CD8-positive, alpha-beta memory T cell (primary cell): ENCODE results near the gene MBD5. TPM values are rescaled to one million over a fixed set of nuclear protein-coding genes. Genes with fewer than 3 reads are reported as not detected.
A peak's percentile ranks its signal among the peaks of the same experiment; 100 is the strongest.

Experiments
- CTCF ChIA-PET: fragments of 350-600 bp; sonication (Branson Sonifier 250); formaldehyde crosslinking; loops from one replicate; lab custom pipeline; 2021; ENCODE audit warnings: antibody characterized with exemption; lab: Charles Lee
- POLR2A ChIA-PET: fragments of 350-600 bp; sonication (Branson Sonifier 250); formaldehyde crosslinking; loops from one replicate; lab custom pipeline; 2021; ENCODE audit warnings: antibody characterized with exemption; lab: Charles Lee
- DNase-seq, 5 donors: peaks; one replicate each; pipeline versions ENCODE4 v3.0.0 to v3.0.0-alpha.2; 2020 to 2022; ENCODE audit warnings: mixed read lengths in 1 of 5
- H3K27ac ChIP-seq: one replicate; pipeline ENCODE4 v1.7.0; 2013; ENCODE audit warnings: low read depth, mild to moderate bottlenecking, low read length, moderate library complexity
- H3K27me3 ChIP-seq: 2 replicates; pipeline ENCODE4 v1.7.0; 2013; ENCODE audit warnings: low read length, mild to moderate bottlenecking; ENCODE audit not compliant: insufficient read depth, poor library complexity, severe bottlenecking
- H3K36me3 ChIP-seq: 2 replicates; pipeline ENCODE4 v1.7.0; 2013; ENCODE audit warnings: mild to moderate bottlenecking, low read length, moderate library complexity; ENCODE audit not compliant: insufficient read depth
- H3K4me1 ChIP-seq: 2 replicates; pipeline ENCODE4 v1.7.0; 2013; ENCODE audit warnings: mild to moderate bottlenecking, low read length, moderate library complexity; ENCODE audit not compliant: insufficient read depth
- H3K4me3 ChIP-seq: 2 replicates; pipeline ENCODE4 v1.7.0; 2013; ENCODE audit warnings: mild to moderate bottlenecking, low read length
- H3K9me3 ChIP-seq: 2 replicates; pipeline ENCODE4 v1.7.0; 2013; ENCODE audit warnings: mild to moderate bottlenecking, low read length
- H3K27ac Mint-ChIP-seq, 8 donors: one replicate each; pipeline ENCODE4 v1.8.0; 2020 to 2021; ENCODE audit warnings: mixed read lengths in 8 of 8, mild to moderate bottlenecking in 6 of 8, inconsistent platforms in 3 of 8, moderate library complexity in 3 of 8
- H3K27me3 Mint-ChIP-seq, 2 donors: one replicate each; pipeline ENCODE4 v1.8.0; 2020 to 2021; ENCODE audit warnings: mixed read lengths in 2 of 2, mild to moderate bottlenecking in 1 of 2, moderate library complexity in 1 of 2
- H3K36me3 Mint-ChIP-seq, 3 donors: one replicate each; pipeline ENCODE4 v1.8.0; 2020 to 2021; ENCODE audit warnings: mixed read lengths in 3 of 3, inconsistent platforms in 1 of 3, mild to moderate bottlenecking in 1 of 3
- H3K4me1 Mint-ChIP-seq, 3 donors: one replicate each; pipeline ENCODE4 v1.8.0; 2020 to 2021; ENCODE audit warnings: mixed read lengths in 3 of 3, inconsistent platforms in 1 of 3, mild to moderate bottlenecking in 1 of 3
- H3K4me3 Mint-ChIP-seq, 7 donors: one replicate each; pipeline ENCODE4 v1.8.0; 2020 to 2021; ENCODE audit warnings: mixed read lengths in 7 of 7, mild to moderate bottlenecking in 6 of 7, moderate library complexity in 4 of 7, inconsistent platforms in 2 of 7
- H3K9me3 Mint-ChIP-seq, 5 donors: one replicate each; pipeline ENCODE4 v1.8.0; 2020 to 2022; ENCODE audit warnings: mixed read lengths in 5 of 5, mild to moderate bottlenecking in 3 of 5, moderate library complexity in 2 of 5, inconsistent platforms in 1 of 5
- polyA plus RNA-seq: library from polyadenylated mRNA; unstranded; fragments of 300-500 nt; fragmentation: Illumina TruSeq; gene quantifications from one replicate; pipeline ENCODE4 v1.2.3, GENCODE V29; 2021
- total RNA-seq, 2 experiments: library from RNA; stranded (reverse); gene quantifications; one replicate each; pipeline ENCODE4 v1.2.3, GENCODE V29; 2021

The MBD5 gene
- total and polyA plus RNA-seq, 3 experiments from 2014 or later, result 15.2 to 18.3 (median 16.9) TPM

DNA sequence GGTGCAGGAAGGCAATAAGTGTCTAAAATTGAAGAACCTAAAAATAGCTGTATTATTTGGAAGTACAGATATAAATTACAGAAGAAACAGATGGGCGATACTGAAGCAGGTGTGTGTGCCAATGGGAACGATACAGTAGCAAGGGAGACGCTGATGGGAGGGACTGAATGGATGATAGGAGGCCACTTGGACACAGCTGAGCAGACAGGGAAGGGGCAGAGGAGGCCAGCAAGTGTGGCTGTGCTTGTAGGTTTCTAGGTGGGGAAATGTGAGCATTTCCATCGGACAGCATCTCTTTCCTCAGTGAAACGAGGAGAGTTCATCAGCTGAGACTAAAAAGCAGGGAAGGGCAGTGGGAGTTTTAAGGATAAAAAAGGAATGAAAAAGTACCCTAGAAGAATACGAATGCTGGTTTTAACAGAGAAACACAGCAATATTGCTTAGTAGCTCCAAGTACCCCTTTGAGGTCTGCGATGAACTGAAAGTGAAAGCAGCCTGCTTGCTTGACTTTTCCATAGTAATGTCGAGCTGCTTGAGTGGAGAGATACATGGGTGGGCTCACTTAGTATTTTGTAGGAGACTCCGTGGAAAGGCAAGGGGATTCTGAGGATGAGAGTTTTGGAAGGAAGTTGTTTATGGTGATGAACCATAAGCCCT, 531.9 kb downstream of the MBD5 start:
- Histone ChIP-seq H3K36me3 (no peaks in the 10 kb centered on the region), H3K4me3 (peak overlapping the region; percentile 82), H3K4me1 (peaks cover 8% of the 10 kb centered on the region), H3K9me3 (no peaks in the 10 kb centered on the region), H3K27me3 (no peaks in the 10 kb centered on the region), H3K27ac (peak overlapping the region; percentile 45)
- H3K27me3 Mint-ChIP-seq, result no peaks in the 10 kb centered on the region
- H3K4me1 Mint-ChIP-seq, result peaks cover 0 to 3% (median 3%) of the 10 kb centered on the region in 3 donors
- H3K27ac Mint-ChIP-seq, result no peak overlapping the region
- ChIA-PET CTCF (interaction anchor here (1.5 to 2.2 kb wide), 4 partner anchors 15 to 91 kb away, joined by 5 to 12 read pairs (median 8); no protein-coding TSS in a partner anchor), POLR2A (interaction anchor here (0.5 to 1.3 kb wide), 7 partner anchors 8 to 532 kb away, joined by 3 to 6 read pairs (median 3); partner anchors contain the start of gene MBD5)
- peak in 3 of 5 donors; percentile 14 to 48 (median 34) for DNase-seq
- H3K36me3 Mint-ChIP-seq, result no peaks in the 10 kb centered on the region
- H3K9me3 Mint-ChIP-seq, result no peaks in the 10 kb centered on the region
- H3K4me3 Mint-ChIP-seq, result no peak overlapping the region

DNA sequence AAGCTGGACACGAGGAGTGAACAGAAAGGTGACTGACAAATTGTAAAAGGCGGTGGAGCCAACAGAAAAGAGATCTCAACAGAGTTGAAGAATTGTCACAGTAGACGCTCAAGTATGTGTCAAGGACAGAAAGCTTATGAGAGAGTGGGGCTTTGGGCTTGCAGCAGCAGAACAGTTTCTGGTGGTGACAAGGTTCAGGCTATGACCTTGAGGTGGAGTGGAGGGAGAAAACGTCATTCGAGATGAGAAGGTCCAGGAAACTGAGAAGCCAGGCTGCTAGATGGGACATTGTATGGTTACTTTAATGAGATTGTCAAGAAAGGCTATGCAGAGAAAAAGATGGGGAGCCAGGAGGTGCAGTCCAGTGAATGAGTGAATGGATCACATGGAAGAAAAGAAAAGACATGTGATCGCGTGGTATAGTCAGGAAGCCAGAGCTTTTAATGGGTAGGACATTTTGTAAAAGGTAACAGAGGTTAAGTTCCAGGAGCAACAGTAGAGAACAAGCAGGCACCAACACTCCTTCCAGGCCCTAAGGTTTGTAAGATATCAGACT, 532.5 kb downstream of the MBD5 start:
- Histone ChIP-seq H3K4me1 (peaks cover 8% of the 10 kb centered on the region), H3K27ac (peak overlapping the region; percentile 45), H3K27me3 (no peaks in the 10 kb centered on the region), H3K9me3 (no peaks in the 10 kb centered on the region), H3K36me3 (no peaks in the 10 kb centered on the region), H3K4me3 (peak overlapping the region; percentile 82)
- Mint-ChIP-seq H3K27ac (no peak overlapping the region), H3K4me1 (peaks cover 0 to 3% (median 3%) of the 10 kb centered on the region in 3 donors), H3K9me3 (peaks cover 0 to 3% (median 0%) of the 10 kb centered on the region in 5 donors), H3K4me3 (no peak overlapping the region), H3K36me3 (peaks cover 0 to 4% (median 0%) of the 10 kb centered on the region in 3 donors), H3K27me3 (no peaks in the 10 kb centered on the region)
- CTCF ChIA-PET, result interaction anchor here (1.5 to 2.2 kb wide), 4 partner anchors 15 to 90 kb away, joined by 5 to 12 read pairs (median 8); no protein-coding TSS in a partner anchor
- no peak for DNase-seq
- POLR2A ChIA-PET, result interaction anchor here (1.0 to 1.3 kb wide), 4 partner anchors 26 to 532 kb away, joined by 3 to 6 read pairs (median 4); partner anchors contain the start of gene MBD5

DNA sequence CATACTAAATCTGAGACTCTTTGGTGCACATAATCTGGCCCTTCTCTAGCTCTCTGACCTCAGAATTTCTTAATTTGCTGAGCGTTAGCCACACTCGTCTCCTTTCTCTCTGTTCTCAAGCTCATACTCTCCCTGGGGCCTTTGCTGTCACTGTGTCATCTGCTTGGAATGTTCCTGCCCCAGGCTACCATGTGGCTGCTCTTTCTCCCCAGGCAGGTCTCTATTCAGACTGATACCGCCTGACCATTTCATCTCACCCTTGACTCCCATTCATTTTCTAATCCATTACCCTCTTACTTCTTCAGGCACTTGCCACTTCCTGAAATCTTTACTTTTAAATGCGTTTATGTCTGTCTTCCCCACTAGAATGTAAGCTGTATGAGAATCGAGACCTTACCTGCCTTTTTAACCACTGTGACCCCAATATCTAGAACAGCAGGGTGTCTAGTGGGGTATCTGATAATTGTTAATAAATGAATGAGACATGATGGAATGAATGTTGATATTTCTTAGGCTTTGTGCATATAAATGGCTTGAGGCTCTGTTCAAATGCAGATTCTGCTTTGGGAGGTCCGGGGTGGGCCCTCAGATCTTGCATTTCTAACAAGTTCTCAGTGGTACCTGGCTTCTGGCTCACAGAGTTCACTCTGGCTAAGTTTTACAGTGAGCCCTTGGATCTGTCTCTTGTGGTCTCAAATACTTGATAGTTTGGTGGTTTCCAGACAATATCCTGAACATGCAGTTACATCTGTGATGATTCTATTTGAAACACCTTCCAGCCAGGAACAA, 533.8 kb downstream of the MBD5 start:
- Mint-ChIP-seq H3K36me3 (peaks cover 0 to 4% (median 0%) of the 10 kb centered on the region in 3 donors), H3K9me3 (peaks cover 0 to 3% (median 0%) of the 10 kb centered on the region in 5 donors), H3K4me3 (no peak overlapping the region), H3K27me3 (no peaks in the 10 kb centered on the region), H3K4me1 (peaks cover 0 to 3% (median 3%) of the 10 kb centered on the region in 3 donors), H3K27ac (no peak overlapping the region)
- ChIA-PET POLR2A (interaction anchor here (1.3 kb wide), 1 partner anchor 89 kb away, joined by 4 read pairs; no protein-coding TSS in a partner anchor), CTCF (interaction anchor here (2.2 kb wide), 1 partner anchor 16 kb away, joined by 7 read pairs; no protein-coding TSS in a partner anchor)
- no peaks in the 10 kb centered on the region for H3K36me3 ChIP-seq
- H3K27ac ChIP-seq, result no peak overlapping the region
- no peak overlapping the region for H3K4me3 ChIP-seq
- no peaks in the 10 kb centered on the region for H3K27me3 ChIP-seq
- peaks cover 8% of the 10 kb centered on the region for H3K4me1 ChIP-seq
- DNase-seq, result no peak
- no peaks in the 10 kb centered on the region for H3K9me3 ChIP-seq

DNA sequence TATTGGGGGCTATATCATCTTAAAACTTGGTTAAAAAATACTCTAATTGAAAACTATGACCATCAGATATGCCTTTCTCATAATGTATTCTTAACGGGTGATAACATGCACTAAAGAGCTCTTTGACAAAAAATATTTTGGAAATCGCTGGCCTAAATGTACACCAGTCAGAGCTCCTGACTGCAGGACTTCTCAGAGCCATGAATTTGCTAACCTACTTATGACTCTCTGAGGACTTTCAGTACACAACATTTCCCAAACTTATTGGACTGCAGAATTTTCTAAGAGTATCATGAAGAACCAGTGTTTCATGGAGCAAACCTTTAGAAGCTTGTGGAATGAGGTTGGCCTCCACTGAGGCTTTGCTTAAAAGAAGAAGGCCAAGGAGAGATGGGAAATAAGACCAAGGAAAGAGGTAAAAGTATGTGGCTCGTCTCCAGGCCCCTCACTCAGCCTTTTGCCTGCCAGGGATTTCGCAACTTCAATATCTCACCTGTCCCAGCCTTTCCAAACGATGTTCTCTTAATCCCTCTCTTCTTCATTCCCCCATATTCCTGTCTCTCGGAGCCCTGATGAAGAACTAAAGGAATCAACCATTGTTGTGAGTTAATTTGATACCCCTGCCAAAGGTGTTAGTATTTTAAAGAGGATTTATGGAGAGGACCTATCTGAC, 534.9 kb downstream of the MBD5 start:
- peaks cover 8% of the 10 kb centered on the region for H3K4me1 ChIP-seq
- no peak overlapping the region for H3K4me3 ChIP-seq
- Mint-ChIP-seq H3K27me3 (no peaks in the 10 kb centered on the region), H3K9me3 (peaks cover 0 to 3% (median 0%) of the 10 kb centered on the region in 5 donors), H3K4me1 (peaks cover 0 to 3% (median 3%) of the 10 kb centered on the region in 3 donors), H3K27ac (no peak overlapping the region), H3K4me3 (peak overlapping the region in 2 of 7 donors; percentile 8 to 32), H3K36me3 (peaks cover 0 to 4% (median 0%) of the 10 kb centered on the region in 3 donors)
- no peaks in the 10 kb centered on the region for H3K27me3 ChIP-seq
- ChIA-PET POLR2A (no interaction called here), CTCF (no interaction called here)
- no peak for DNase-seq
- H3K36me3 ChIP-seq, result no peaks in the 10 kb centered on the region
- H3K27ac ChIP-seq, result no peak overlapping the region
- H3K9me3 ChIP-seq, result no peaks in the 10 kb centered on the region

DNA sequence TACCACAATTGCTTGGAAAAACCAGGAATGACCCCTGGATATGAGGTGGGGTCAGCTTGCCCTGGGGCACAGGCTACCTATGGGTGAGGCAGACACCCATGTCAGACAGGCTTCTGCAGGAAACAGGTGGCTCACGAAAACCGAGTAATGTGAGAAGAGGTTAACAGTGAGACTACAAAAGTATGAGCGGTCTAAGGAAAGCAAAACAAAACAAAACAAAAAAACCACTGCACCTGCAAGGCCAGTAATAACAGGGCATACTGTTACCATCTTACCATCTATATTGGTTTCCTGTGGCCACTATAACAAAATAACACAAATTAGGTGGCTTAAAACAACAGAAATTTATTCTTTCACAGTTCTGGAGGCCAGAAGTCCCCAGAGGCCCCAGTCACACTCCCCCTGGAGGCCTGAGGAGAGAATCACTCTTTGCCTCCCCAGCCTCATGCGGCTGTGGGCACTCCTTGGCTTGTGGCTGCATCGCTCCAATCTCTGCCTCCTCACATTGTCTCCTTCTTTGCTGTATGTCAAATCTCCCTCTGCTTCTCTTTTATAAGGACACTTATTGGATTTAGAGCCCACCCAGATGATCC, 537.0 kb downstream of the MBD5 start:
- Histone ChIP-seq H3K36me3 (no peaks in the 10 kb centered on the region), H3K27ac (no peak overlapping the region), H3K27me3 (no peaks in the 10 kb centered on the region), H3K4me1 (peaks cover 8% of the 10 kb centered on the region), H3K9me3 (no peaks in the 10 kb centered on the region), H3K4me3 (no peak overlapping the region)
- Mint-ChIP-seq H3K9me3 (peaks cover 0 to 3% (median 0%) of the 10 kb centered on the region in 5 donors), H3K27ac (peak overlapping the region in 1 of 8 donors; percentile 43), H3K4me1 (peaks cover 0 to 3% (median 0%) of the 10 kb centered on the region in 3 donors), H3K4me3 (no peak overlapping the region), H3K36me3 (peaks cover 0 to 4% (median 0%) of the 10 kb centered on the region in 3 donors), H3K27me3 (no peaks in the 10 kb centered on the region)
- POLR2A ChIA-PET, result no interaction called here
- no peak for DNase-seq
- CTCF ChIA-PET, result no interaction called here

DNA sequence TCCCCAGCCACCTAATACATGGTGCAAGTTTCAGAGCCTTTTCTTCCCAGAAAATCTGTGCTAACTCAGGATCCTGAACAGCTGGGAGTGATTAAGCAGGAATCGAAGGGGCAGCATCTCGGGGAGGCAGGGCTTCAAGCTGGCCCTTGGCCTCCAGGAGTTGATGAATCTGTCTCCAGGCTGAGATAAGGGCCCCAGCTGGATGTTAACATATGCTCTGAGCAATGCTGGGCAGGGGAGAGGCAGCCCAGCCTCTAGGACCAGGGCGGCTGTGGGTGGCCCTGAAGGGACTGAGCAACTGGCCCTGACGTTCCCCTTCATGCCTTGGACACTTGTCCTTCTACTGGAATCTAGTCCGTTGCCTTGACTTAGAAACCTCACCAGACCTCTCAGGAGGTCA, 539.6 kb downstream of the MBD5 start:
- Histone ChIP-seq H3K27me3 (no peaks in the 10 kb centered on the region), H3K4me3 (no peak overlapping the region), H3K4me1 (no peaks in the 10 kb centered on the region), H3K27ac (no peak overlapping the region), H3K9me3 (no peaks in the 10 kb centered on the region), H3K36me3 (no peaks in the 10 kb centered on the region)
- ChIA-PET CTCF (interaction anchor here (1.1 kb wide), 1 partner anchor 10 kb away, joined by 3 read pairs; no protein-coding TSS in a partner anchor), POLR2A (interaction anchor here (1.0 kb wide), 1 partner anchor 8 kb away, joined by 3 read pairs; no protein-coding TSS in a partner anchor)
- DNase-seq, result no peak
- H3K27ac Mint-ChIP-seq, result no peak overlapping the region
- H3K27me3 Mint-ChIP-seq, result peaks cover 0 to 2% of the 10 kb centered on the region in 2 donors
- H3K36me3 Mint-ChIP-seq, result peaks cover 0 to 4% (median 0%) of the 10 kb centered on the region in 3 donors
- H3K4me3 Mint-ChIP-seq, result no peak overlapping the region
- H3K9me3 Mint-ChIP-seq, result peaks cover 0 to 3% (median 0%) of the 10 kb centered on the region in 5 donors
- peaks cover 0 to 3% (median 0%) of the 10 kb centered on the region in 3 donors for H3K4me1 Mint-ChIP-seq

DNA sequence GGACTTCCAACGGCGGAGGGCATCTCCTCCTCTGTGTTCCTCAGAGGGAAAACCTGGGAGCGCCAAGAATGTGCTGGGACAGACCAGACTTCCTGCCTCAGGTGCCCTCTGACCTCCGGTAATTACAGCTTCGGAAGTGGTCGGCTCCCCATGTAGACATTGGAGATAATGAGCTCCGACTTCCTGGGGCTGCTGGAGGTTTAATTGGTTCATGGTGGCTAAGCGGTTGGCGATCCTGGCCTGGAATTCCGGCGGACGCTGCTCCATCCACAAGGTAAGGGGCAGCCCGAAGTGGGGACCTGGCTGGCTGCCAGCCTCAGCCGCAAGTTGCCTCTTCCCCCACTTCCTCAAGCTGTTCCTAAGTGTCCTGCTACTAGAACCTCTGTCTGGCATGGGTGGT, 540.5 kb downstream of the MBD5 start:
- H3K36me3 ChIP-seq, result no peaks in the 10 kb centered on the region
- peaks cover 0 to 3% (median 0%) of the 10 kb centered on the region in 5 donors for H3K9me3 Mint-ChIP-seq
- no peaks in the 10 kb centered on the region for H3K27me3 ChIP-seq
- no peak overlapping the region for H3K27ac ChIP-seq
- no peak overlapping the region for H3K4me3 Mint-ChIP-seq
- no peaks in the 10 kb centered on the region for H3K9me3 ChIP-seq
- no peak overlapping the region for H3K4me3 ChIP-seq
- peak overlapping the region in 1 of 8 donors; percentile 0 for H3K27ac Mint-ChIP-seq
- POLR2A ChIA-PET, result interaction anchor here (1.0 kb wide), 1 partner anchor 9 kb away, joined by 3 read pairs; no protein-coding TSS in a partner anchor
- CTCF ChIA-PET, result interaction anchor here (1.1 kb wide), 1 partner anchor 11 kb away, joined by 3 read pairs; no protein-coding TSS in a partner anchor
- H3K36me3 Mint-ChIP-seq, result peaks cover 0 to 4% (median 0%) of the 10 kb centered on the region in 3 donors
- no peaks in the 10 kb centered on the region for H3K4me1 ChIP-seq
- peaks cover 2 to 6% of the 10 kb centered on the region in 2 donors for H3K27me3 Mint-ChIP-seq
- H3K4me1 Mint-ChIP-seq, result peaks cover 0 to 3% (median 0%) of the 10 kb centered on the region in 3 donors
- DNase-seq, result no peak
